GM18519 (cell line): ENCODE results near the gene OR5B12.
"Not testable (repeated sequence)": the region's sequence is repeated elsewhere in the genome, so short reads cannot be mapped to it uniquely, and the experiment has no call there.

Experiments
- ATAC-seq: cut with Tn5 transposase; IDR thresholded peaks from one replicate; pipeline ENCODE4 v1.9.1; 2021; ENCODE audit warnings: mild to moderate bottlenecking, moderate library complexity; ENCODE audit not compliant: unreplicated experiment, low FRiP score

OR5B12 gene

GRCh38 chr11:58442136-58442535 is at the start of gene OR5B12:
TSS of gene OR5B12 (minus strand) at chr11:58442236. CDS start at chr11:58440151, 2,085 bp downstream.
- no peak for ATAC-seq

DNA sequence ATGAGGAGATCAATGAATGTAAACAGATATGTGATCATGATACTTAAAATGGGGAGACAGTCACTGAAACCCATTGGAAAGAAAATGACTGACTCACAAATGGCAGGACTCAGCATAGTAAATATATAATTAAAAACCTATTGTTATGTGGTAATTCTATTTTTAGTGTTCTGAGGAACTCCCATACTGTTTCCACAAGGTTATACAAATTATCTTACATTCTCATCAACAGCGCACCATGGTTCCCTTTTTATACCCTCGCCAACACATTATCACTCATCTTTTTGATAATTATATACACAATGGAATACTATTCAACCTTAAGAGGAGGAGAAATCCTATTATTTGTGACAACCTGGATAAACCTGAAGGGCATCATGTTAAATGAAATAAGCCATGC is 48.8 kb upstream of the OR5B12 start:
- ATAC-seq, result no peak

DNA sequence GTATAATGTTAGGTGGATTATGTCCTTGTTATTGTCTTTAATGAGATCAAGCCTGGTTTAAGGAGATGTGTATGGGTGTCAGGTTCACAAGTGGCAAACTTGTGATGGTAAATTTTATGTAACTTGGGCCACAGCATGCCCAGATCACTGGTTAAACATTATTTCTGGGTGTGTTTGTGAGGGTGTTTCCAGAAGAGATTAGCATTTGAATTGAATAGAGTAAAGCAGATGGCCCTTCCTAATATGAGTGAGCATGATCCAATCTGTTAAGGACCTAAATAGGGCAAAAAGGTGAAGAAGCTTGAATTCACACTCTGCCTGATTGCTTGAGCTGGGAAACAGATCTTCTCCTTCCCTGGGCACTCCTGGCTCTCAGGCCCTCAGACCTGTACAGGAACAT is 45.1 kb upstream of the OR5B12 start:
- no peak for ATAC-seq

- ATAC-seq, result no peak
Measured at GRCh38 chr11:58485961-58486360, 43.9 kb upstream of the OR5B12 start.

GRCh38 chr11:58471892-58472291 is 29.9 kb upstream of the OR5B12 start:
- ATAC-seq, result no peak

DNA sequence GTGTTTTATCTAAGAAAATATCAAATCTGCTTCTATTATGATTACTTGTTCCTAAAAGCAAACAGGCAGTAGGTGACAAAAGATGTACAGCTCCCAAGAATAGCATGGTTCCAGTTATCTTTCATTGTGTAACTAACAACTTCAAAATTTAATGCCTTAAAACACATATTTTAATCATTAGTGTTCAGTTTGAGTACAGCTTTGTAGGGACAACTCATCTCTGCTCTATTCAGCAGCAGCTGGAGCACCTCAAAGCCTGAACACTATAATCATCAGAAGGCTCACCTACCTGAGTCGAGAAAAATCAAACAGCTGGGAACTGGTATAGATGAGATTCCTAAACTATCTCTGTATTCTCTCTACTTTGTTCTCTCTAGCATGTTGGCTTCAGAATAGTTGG is 24.3 kb upstream of the OR5B12 start:
- ATAC-seq, result no peak

DNA sequence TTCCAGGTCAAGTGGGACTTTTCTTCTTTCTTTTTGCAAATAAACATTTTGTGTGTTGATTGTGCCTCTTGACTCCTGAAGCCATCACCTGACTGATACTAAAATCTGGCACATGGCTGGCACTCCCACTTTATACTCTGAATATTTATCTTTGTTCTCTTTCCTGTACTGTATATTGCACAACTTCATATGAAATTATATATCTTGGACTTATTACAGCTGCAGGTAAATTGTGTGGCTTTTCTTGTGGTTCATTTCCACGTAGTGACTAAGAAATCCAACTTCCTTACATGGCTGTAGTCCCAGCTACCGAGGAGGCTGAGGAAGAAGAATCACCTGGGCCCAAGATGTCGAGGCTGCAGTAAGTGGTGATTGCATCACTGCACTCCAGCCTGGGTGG is 23.7 kb upstream of the OR5B12 start:
- no peak for ATAC-seq

- no peak for ATAC-seq
Measured at GRCh38 chr11:58451585-58451984, 9.5 kb upstream of the OR5B12 start.

DNA sequence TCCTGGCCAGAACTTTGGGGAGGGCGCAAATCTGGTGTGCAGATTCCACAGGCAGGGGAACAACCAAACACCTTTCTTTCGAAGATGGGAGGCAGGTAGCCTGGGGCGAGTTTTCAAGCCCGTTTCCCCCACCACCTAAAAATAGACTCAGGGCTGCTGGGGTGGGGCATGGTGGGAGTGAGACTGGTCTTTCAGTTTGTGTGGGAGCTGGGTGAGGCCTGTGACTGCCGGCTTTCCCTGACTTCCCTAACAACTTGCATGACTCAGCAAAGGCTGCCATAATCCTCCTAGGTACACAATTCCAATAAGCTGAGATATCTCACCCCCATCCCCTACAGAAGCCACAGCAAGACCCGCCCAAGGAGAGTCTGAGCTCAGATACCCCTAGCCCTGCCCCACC is 4.3 kb upstream of the OR5B12 start:
- no peak for ATAC-seq

GRCh38 chr11:58444300-58444699 is 2.3 kb upstream of the OR5B12 start:
- no peak for ATAC-seq

DNA sequence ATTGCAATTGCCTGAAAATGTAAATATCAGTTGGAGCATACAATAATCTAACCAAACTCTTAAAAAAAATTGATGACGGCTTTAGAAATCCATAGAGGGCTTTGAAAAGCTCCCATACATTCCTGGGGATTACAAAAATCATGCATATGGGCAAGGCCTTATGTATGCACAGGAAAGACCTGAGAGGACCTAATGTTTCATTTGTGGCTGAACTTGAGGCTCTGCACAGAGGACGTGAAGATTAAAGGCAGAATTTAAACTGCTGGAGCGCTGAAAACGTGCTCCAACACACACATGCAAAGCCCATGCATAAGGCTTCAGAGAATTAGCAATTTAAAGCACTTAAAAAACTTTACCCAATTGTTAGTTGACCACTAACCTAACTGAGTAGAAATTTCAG is 3.5 kb downstream of the OR5B12 start:
- no peak for ATAC-seq

GRCh38 chr11:58434217-58434616 is 7.8 kb downstream of the OR5B12 start:
- no peak for ATAC-seq

DNA sequence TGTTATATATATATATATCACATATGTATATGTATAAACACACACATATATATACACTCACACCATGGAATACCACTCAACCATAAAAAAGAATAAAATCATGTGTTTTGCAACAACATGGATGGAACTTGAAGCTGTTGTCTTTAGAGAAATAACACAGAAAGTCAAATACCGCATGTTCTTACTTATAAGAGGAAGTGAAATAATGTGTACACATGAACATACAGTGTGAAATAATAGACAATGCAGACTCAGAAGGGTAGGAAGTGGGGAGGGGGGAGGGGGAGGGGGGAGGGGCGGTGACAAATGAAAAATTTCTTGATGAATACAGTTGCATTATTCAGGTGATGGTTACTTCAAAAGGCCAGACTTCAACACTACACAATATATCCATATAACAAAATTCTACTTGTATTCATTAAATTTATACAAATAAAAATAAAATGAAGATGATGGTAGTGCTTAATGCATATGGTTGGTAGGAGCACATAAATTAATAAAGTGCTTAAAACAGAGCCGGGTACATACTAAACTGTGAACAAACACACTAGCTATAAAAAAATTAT is 8.3 kb downstream of the OR5B12 start:
- ATAC-seq, result peak; percentile 87

- ATAC-seq, result no peak
Measured at GRCh38 chr11:58429273-58429672, 12.8 kb downstream of the OR5B12 start.

DNA sequence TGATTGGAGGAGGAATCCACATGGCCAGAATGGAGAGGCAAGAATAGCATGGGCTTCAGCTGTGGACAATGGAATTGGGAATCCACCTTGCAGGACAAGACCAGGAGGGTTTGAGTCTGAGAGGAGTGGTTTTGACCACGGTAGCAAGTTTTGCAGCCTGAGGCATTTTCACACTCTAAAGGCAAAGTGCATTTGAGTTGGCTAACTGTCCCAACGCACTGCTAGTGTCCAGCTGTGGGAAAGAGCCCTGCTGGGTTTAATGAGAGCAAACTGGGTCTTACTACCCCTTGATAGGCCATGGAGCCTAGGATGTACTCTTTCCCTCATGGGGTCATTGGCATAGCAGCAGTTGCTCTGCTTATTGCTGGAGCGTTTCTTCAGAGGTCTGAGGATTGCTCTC is 14.0 kb downstream of the OR5B12 start, which contains the start of gene OR5B2:
Gene OR5B2 (minus strand): TSS at position 101 of the 400 bp plus-strand sequence. CDS start 4,860 bp downstream, outside the sequence.
- no peak for ATAC-seq

- no peak for ATAC-seq
Measured at GRCh38 chr11:58406774-58407173, 35.3 kb downstream of the OR5B12 start, which contains the start of gene OR5B3. TSS of gene OR5B3 (minus strand) at chr11:58406874. CDS start at chr11:58403409, 3,465 bp downstream.

DNA sequence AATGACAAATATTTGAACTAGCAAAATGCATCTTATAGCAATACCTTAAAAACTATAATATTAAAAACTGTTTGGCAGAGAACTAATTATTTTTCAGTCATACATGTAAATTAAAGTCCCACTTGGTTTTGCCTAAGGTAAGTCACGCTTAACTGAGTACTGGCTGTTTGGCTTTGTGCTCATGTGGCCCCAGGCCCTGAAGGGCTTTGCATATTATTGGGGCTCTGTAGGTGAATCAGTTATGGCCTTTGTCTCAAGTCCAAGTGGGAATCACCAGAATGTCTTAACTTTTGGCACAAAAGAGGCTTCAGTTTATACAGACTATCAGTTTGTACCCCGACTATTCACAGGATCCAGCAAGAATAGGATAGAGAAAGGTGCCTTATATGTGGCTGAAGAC is 42.4 kb downstream of the OR5B12 start:
- ATAC-seq, result not testable (repeated sequence)

GRCh38 chr11:58395581-58395980 is 46.5 kb downstream of the OR5B12 start:
- ATAC-seq, result no peak

DNA sequence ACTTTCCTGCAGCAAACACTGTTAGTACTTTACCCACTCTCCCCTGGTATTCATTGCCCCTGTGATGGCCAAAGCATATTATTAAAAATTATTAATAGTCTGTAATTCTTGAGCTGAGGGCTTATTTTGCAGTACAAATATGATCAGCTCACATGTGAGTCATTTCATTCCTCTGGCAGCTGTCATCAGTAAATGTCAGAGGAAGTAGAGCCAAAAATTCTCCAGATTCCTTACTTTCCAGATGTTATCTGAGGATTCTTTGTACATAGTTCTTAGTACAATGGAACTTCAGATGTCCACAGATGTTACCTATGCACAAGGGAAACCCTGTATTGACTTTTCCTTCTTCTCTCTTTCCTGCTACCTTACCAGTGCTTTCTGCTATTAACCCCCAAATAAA is 47.8 kb downstream of the OR5B12 start:
- no peak for ATAC-seq

- no peak for ATAC-seq
Measured at GRCh38 chr11:58392746-58393145, 49.3 kb downstream of the OR5B12 start.

DNA sequence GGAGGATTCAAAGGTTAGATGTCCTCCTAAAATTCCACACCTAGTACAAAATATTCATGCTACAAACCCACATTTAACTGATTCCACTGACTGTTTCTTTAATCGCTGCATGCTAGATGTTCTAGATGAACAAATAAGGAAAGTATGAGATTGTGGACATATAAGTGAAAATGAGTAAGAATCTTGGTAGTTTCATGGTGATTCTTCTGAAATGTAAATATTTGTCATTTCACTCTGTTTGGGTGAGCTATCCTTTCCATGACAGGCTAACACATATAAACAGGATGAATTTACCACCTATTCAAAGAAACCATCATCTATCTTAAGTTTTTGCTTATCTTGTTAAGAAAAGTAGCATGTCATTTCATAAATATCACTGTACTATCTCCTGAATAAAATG is 50.2 kb downstream of the OR5B12 start:
- no peak for ATAC-seq

DNA sequence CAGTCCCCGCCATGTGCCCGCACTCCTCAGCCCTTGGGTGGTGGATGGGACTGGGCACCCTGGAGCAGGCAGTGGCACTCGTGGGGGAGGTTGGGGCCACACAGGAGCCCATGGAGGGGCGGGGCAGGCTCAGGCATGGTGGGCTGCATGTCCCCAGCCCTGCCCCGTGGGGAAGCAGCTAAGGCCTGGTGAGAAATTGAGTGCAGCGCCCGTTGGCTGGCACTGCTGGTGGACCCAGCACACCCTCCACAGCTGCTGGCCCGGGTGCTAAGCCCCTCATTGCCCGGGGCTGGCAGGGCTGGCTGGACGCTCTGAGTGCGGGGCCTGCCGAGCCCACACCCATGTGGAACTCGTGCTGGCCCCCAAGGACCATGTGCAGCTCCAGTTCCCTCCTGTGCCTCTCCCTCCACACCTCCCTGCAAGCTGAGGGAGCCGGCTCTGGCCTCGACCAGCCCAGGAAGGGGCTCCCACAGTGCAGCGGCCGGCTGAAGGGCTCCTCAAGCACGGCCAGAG is 51.4 kb downstream of the OR5B12 start:
- no peak for ATAC-seq
